Activated naive CD8-positive, alpha-beta T cell treated with anti-CD3 and anti-CD28 coated beads for 36 hours (primary cell): ENCODE results near the gene SSX2IP. TPM values are rescaled to one million over a fixed set of nuclear protein-coding genes. Genes with fewer than 3 reads are reported as not detected.

Experiments
- DNase-seq: peaks from one replicate; pipeline ENCODE4 v3.0.0; 2021
- H3K27ac Mint-ChIP-seq: one replicate; pipeline ENCODE4 v1.8.0; 2022; ENCODE audit warnings: mild to moderate bottlenecking, moderate library complexity, mixed read lengths
- H3K27me3 Mint-ChIP-seq: one replicate; pipeline ENCODE4 v1.8.0; 2022; ENCODE audit warnings: mild to moderate bottlenecking, mixed read lengths
- H3K36me3 Mint-ChIP-seq: one replicate; pipeline ENCODE4 v1.8.0; 2021; ENCODE audit warnings: mild to moderate bottlenecking, mixed read lengths
- H3K4me1 Mint-ChIP-seq: one replicate; pipeline ENCODE4 v1.8.0; 2021; ENCODE audit warnings: mixed read lengths
- H3K4me3 Mint-ChIP-seq: one replicate; pipeline ENCODE4 v1.8.0; 2022; ENCODE audit warnings: mild to moderate bottlenecking, moderate library complexity, mixed read lengths
- H3K9me3 Mint-ChIP-seq: one replicate; pipeline ENCODE4 v1.8.0; 2022; ENCODE audit warnings: mixed read lengths
- total RNA-seq, 2 experiments: library from RNA; stranded (reverse); gene quantifications; one replicate each; pipeline ENCODE4 v1.2.3, GENCODE V29; 2021

Gene SSX2IP
- total RNA-seq, 2 experiments from 2014 or later, result 12.4 to 13.1 TPM

- Mint-ChIP-seq H3K4me3 (no peak overlapping the region), H3K36me3 (no peaks in the 10 kb centered on the region), H3K27me3 (no peaks in the 10 kb centered on the region), H3K9me3 (no peaks in the 10 kb centered on the region), H3K27ac (no peak overlapping the region), H3K4me1 (peaks cover 8% of the 10 kb centered on the region)
- DNase-seq, result no peak
These were observed 30.0 kb upstream of the SSX2IP start for GRCh38 chr1:84720221-84720780.

DNA sequence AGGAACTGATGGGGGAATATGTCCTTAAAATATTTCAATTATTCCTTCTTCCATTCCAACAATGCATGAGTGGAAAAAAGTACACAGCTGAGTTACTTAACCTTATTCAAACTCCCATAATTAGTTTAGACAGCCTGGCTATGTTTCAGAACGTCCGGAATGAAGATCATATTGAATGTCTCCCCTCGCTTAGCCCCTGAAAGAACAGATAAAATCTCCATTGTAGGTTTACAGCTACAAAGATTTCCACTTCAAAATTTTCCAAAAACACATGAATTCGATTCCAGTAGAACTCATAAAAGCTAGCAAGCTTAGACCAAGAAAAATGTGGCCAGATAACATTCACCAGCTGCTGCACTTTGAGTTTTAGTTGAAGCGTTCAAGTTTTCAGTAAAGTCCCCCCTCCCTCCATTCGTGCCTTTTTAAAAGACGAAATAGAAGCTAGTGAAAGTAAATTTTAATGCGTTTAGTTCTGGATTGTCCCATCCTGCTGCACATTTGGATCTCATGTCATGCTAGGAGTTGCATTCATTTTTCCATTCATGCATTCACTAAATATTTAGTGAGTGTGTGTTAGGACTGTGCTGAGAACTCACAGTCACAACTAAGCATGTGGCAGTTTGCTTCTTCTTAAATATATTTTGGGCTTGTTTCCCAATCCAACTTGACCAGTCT lies 29.4 kb upstream of the SSX2IP start:
- H3K4me3 Mint-ChIP-seq, result no peak overlapping the region
- H3K4me1 Mint-ChIP-seq, result peaks cover 8% of the 10 kb centered on the region
- H3K27me3 Mint-ChIP-seq, result no peaks in the 10 kb centered on the region
- no peaks in the 10 kb centered on the region for H3K36me3 Mint-ChIP-seq
- no peaks in the 10 kb centered on the region for H3K9me3 Mint-ChIP-seq
- no peak overlapping the region for H3K27ac Mint-ChIP-seq
- no peak for DNase-seq

- Mint-ChIP-seq H3K4me1 (no peaks in the 10 kb centered on the region), H3K4me3 (no peak overlapping the region), H3K36me3 (no peaks in the 10 kb centered on the region), H3K27ac (no peak overlapping the region), H3K27me3 (no peaks in the 10 kb centered on the region), H3K9me3 (no peaks in the 10 kb centered on the region)
- no peak for DNase-seq
These were observed 25.2 kb upstream of the SSX2IP start for GRCh38 chr1:84715342-84716019.

DNA sequence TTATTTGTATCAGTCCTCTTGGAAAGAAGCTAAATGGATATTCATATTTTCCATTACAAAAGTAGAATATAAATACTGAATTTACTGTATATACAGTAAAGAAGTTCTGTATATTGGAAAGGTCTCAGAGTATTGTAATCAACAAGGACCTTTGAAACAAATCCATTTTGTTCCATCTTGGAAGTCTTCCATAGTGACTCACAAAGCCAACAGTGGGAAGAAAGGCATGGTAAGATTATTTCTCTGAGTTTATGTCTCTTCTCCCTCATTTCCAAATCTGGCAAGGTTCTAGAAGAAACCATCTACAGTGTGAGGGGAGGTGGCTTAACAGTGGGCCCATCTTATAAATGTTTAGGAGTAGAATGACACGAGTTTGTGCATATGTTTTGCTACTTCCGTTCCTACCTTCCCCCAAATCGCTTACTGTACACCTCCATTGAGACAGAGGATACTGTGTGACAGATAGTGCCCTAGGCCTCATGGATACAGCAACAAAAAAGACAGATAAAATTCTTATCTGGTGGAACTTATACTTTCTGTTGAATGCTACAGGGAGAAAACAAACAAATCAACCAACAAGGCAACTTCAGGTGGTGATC lies 22.1 kb upstream of the SSX2IP start:
- Mint-ChIP-seq H3K27me3 (no peaks in the 10 kb centered on the region), H3K27ac (no peak overlapping the region), H3K36me3 (no peaks in the 10 kb centered on the region), H3K4me1 (no peaks in the 10 kb centered on the region), H3K4me3 (no peak overlapping the region), H3K9me3 (no peaks in the 10 kb centered on the region)
- DNase-seq, result no peak

GRCh38 chr1:84711869-84712268 lies 21.6 kb upstream of the SSX2IP start:
- Mint-ChIP-seq H3K36me3 (no peaks in the 10 kb centered on the region), H3K9me3 (no peaks in the 10 kb centered on the region), H3K4me3 (no peak overlapping the region), H3K27me3 (no peaks in the 10 kb centered on the region), H3K4me1 (no peaks in the 10 kb centered on the region), H3K27ac (no peak overlapping the region)
- no peak for DNase-seq

DNA sequence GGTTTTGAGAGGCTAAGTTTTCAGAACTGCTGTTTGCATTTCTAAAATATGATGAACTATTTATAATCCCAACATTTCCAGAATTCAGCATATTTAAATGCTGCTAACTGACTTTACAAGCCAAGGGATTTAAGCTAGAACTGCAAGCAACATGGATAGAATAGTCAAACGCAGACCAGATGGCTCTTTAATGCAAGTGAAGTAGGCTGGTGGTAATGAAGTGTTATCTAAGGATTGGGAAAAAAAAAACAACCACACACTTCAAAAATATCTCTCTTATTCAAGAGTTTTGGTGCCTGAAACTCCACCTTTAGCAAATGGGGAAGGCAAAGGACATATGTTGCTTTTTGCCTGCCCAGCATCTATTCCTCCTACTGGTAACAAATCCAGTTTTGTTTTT lies 20.9 kb upstream of the SSX2IP start:
- Mint-ChIP-seq H3K27ac (no peak overlapping the region), H3K9me3 (no peaks in the 10 kb centered on the region), H3K27me3 (no peaks in the 10 kb centered on the region), H3K36me3 (no peaks in the 10 kb centered on the region), H3K4me3 (no peak overlapping the region), H3K4me1 (no peaks in the 10 kb centered on the region)
- no peak for DNase-seq

GRCh38 chr1:84709131-84709530 lies 18.9 kb upstream of the SSX2IP start:
- H3K27ac Mint-ChIP-seq, result no peak overlapping the region
- DNase-seq, result no peak
- H3K4me1 Mint-ChIP-seq, result no peaks in the 10 kb centered on the region
- H3K27me3 Mint-ChIP-seq, result no peaks in the 10 kb centered on the region
- H3K9me3 Mint-ChIP-seq, result no peaks in the 10 kb centered on the region
- H3K4me3 Mint-ChIP-seq, result no peak overlapping the region
- H3K36me3 Mint-ChIP-seq, result no peaks in the 10 kb centered on the region

- H3K36me3 Mint-ChIP-seq, result no peaks in the 10 kb centered on the region
- no peak for DNase-seq
- no peaks in the 10 kb centered on the region for H3K4me1 Mint-ChIP-seq
- H3K27ac Mint-ChIP-seq, result no peak overlapping the region
- no peaks in the 10 kb centered on the region for H3K9me3 Mint-ChIP-seq
- H3K27me3 Mint-ChIP-seq, result no peaks in the 10 kb centered on the region
- H3K4me3 Mint-ChIP-seq, result no peak overlapping the region
These were observed 17.8 kb upstream of the SSX2IP start for GRCh38 chr1:84708031-84708430.

- Mint-ChIP-seq H3K4me3 (no peak overlapping the region), H3K27me3 (peaks cover 10% of the 10 kb centered on the region), H3K27ac (no peak overlapping the region), H3K9me3 (no peaks in the 10 kb centered on the region), H3K36me3 (no peaks in the 10 kb centered on the region), H3K4me1 (peaks cover 6% of the 10 kb centered on the region)
- no peak for DNase-seq
These were observed 15.3 kb upstream of the SSX2IP start for GRCh38 chr1:84705513-84705912.

DNA sequence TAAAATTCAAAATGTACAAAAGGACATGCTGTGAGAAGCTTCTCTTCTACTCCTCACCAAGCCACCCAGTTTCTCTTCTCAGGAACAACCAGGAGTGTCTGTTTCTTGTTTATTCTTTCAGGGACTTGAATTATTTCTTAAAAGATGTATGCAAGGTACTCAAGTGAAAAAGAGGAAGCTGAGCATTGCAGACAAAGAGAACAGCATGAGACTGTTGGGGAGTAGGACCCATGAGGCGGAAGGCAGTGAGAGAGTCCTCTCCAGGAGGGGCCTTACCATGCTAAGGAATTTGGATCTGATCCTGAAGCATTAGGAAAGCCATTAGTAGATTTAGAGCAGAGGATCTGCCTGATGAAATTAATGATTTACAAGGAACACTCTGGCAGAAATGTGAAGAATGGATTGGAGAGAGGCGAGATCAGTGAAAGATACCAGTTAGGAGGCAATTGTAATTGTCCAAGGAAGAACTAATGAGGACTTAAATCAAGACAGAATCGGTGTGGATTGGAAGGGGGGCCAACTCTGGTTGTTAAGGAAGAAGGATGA lies 14.7 kb upstream of the SSX2IP start:
- no peak for DNase-seq
- Mint-ChIP-seq H3K9me3 (no peaks in the 10 kb centered on the region), H3K36me3 (no peaks in the 10 kb centered on the region), H3K27ac (no peak overlapping the region), H3K4me3 (no peak overlapping the region), H3K27me3 (peaks cover 10% of the 10 kb centered on the region), H3K4me1 (peaks cover 11% of the 10 kb centered on the region)

- Mint-ChIP-seq H3K27me3 (peaks cover 15% of the 10 kb centered on the region), H3K27ac (no peak overlapping the region)
These were observed 13.2 kb upstream of the SSX2IP start for GRCh38 chr1:84703431-84703830.

GRCh38 chr1:84702143-84702542 lies 11.9 kb upstream of the SSX2IP start:
- H3K36me3 Mint-ChIP-seq, result no peaks in the 10 kb centered on the region
- no peak overlapping the region for H3K4me3 Mint-ChIP-seq
- DNase-seq, result no peak
- H3K4me1 Mint-ChIP-seq, result peaks cover 19% of the 10 kb centered on the region
- no peaks in the 10 kb centered on the region for H3K9me3 Mint-ChIP-seq
- peaks cover 15% of the 10 kb centered on the region for H3K27me3 Mint-ChIP-seq
- H3K27ac Mint-ChIP-seq, result no peak overlapping the region

More at GRCh38 chr1:84703431-84703830, 13.2 kb upstream of the SSX2IP start:
- DNase-seq, result no peak
- H3K4me3 Mint-ChIP-seq, result no peak overlapping the region
- H3K36me3 Mint-ChIP-seq, result no peaks in the 10 kb centered on the region
- H3K9me3 Mint-ChIP-seq, result no peaks in the 10 kb centered on the region
- peaks cover 19% of the 10 kb centered on the region for H3K4me1 Mint-ChIP-seq

- peaks cover 19% of the 10 kb centered on the region for H3K4me1 Mint-ChIP-seq
- H3K27me3 Mint-ChIP-seq, result peaks cover 15% of the 10 kb centered on the region
- H3K9me3 Mint-ChIP-seq, result no peaks in the 10 kb centered on the region
- no peaks in the 10 kb centered on the region for H3K36me3 Mint-ChIP-seq
- no peak for DNase-seq
- H3K4me3 Mint-ChIP-seq, result no peak overlapping the region
- no peak overlapping the region for H3K27ac Mint-ChIP-seq
These were observed 11.1 kb upstream of the SSX2IP start for GRCh38 chr1:84701376-84701775.

DNA sequence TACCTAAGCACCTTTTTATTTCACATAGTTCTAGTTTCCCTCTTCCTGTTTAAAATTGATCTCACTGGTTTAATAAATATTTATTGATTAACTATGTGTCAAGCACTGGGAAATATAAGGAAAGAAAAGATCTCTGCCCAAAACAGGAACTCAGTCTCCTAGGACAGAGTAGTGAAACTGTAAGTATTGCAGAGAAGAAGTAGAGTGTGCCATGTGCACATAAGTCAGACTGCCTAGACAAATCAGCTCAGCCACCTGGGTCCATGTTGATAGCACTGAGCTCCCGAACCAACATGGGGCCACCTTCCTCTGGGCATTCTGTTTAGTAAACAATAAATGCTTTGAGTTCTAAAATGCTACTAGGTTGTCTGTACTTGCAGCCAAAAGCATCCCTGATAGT lies 9.8 kb upstream of the SSX2IP start:
- Mint-ChIP-seq H3K27me3 (peaks cover 15% of the 10 kb centered on the region), H3K36me3 (no peaks in the 10 kb centered on the region), H3K9me3 (no peaks in the 10 kb centered on the region), H3K4me3 (no peak overlapping the region), H3K27ac (no peak overlapping the region), H3K4me1 (peaks cover 19% of the 10 kb centered on the region)
- DNase-seq, result no peak
